Loucy (cell line): ENCODE measurements around the gene ERMN.

ENCODE experiments used
- EZH2phosphoT487 ChIP-seq: fragments of 200-600 bp; IDR thresholded peaks from 2 replicates; pipeline ENCODE4 v1.6.1; 2018; ENCODE audit warnings: antibody characterized with exemption, mild to moderate bottlenecking, moderate library complexity, borderline replicate concordance
- TF ChIP-seq, protein P1 (sequence below): fragments of 200-600 bp; sonication (generic); conservative IDR thresholded peaks from 2 replicates; pipeline ENCODE4 v1.5.1; 2014; ENCODE audit warnings: mild to moderate bottlenecking, antibody characterized with exemption, low read length

DNA sequence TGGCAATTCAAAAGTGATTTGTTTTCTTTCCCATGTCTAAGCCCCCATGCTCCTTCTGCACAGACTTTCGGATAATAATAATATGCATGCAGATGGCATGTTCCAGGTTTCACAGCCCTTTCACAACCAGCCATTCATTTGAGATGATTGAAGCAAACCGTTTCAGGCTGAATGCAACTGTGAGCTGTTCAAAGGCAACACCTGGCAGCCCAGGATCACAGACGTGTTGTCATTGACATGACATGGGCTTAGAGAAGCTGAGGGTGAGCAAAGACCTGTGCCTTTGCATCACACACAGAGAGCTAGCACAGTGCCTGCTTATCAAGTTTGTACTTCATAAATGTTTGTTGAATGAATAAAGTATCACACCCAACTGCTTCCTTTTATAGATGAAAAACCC is 12.4 kb upstream of the ERMN start:
- TF ChIP-seq, protein P1, sequence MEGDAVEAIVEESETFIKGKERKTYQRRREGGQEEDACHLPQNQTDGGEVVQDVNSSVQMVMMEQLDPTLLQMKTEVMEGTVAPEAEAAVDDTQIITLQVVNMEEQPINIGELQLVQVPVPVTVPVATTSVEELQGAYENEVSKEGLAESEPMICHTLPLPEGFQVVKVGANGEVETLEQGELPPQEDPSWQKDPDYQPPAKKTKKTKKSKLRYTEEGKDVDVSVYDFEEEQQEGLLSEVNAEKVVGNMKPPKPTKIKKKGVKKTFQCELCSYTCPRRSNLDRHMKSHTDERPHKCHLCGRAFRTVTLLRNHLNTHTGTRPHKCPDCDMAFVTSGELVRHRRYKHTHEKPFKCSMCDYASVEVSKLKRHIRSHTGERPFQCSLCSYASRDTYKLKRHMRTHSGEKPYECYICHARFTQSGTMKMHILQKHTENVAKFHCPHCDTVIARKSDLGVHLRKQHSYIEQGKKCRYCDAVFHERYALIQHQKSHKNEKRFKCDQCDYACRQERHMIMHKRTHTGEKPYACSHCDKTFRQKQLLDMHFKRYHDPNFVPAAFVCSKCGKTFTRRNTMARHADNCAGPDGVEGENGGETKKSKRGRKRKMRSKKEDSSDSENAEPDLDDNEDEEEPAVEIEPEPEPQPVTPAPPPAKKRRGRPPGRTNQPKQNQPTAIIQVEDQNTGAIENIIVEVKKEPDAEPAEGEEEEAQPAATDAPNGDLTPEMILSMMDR: no peak
- no peak for TF ChIP-seq EZH2phosphoT487
